ENCODE data around the gene EDEM2.

GRCh38 chr20:35192118-35192872, 45.2 kb upstream of the EDEM2 start:
- TF ChIP-seq CTCF (conservative IDR thresholded peaks at IDR 0.05; ENCODE audit: low read depth, low read length), result no peak
- TF ChIP-seq EZH2phosphoT487 (IDR thresholded peaks at IDR 0.05; ENCODE audit: borderline replicate concordance, low read length), result no peak

Data from PC-3 (cell line).